GM18909 (cell line): ENCODE results near the gene ZBTB33.

Experiments used
- ATAC-seq: cut with Tn5 transposase; IDR thresholded peaks from one replicate; pipeline ENCODE4 v1.9.1; 2021; ENCODE audit warnings: mild to moderate bottlenecking; ENCODE audit not compliant: unreplicated experiment, poor library complexity

ZBTB33 gene

DNA sequence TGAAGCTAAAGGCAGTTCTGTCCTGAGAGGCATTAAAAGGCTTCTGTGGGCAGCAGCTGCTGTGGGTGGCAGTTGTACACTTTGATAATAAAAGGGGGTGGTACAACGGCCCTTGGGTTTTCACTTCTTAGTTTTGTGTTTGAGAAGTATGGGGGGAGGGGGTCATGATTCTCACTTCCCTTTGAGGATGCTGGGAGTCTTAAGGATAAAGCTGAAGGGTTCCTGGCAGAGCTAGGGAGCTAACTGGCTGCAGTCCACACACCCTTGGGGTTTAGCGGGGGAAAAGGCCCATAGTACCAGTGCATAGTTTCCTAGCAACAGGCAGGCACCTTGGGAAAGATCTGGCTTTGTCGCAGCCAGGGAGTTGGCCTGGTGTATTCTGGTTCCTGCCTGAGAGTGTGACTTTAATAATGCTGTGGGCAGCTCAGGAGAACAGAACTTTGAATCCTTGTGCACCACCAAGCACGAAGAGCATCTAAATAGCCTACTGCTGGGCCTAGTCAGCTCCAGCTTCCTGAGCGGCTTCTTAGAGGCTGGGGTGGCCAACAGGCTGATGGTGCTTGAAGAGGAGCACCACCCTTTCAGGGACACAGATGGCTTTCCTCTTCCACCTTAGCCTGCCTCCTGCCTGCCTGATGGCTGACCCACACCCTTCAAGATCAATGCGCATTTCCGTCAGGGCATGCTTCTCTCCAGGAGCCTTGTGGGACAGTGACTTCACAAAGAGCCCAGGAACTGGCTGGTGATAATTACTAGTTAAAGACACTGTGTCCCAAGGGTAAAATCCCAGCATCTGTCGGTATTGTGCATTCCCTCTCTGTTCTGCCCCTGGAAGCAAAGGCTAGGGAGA, 12.5 kb downstream of the ZBTB33 start:
- peak; percentile 62 for ATAC-seq

DNA sequence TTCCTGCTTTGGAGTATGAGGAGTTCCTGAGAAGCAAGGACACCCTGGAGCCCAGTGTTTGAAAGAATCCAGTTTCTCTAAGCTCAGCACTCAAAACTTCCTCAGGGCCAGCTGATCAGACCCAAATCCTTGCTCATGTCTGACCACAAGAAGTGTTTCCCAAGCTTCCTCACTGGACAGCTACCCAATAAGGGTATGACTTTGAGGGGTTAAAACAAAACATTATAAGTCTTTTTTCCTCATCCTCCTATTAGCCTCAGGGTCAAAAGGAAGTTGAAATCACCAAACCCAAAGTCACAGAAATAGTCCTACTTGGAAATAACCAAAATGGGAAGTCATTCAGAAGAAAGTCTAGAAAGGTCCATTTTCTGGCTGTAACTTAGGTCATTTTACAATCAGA, 13.7 kb downstream of the ZBTB33 start:
- ATAC-seq = no peak

- ATAC-seq = no peak
These were observed 18.9 kb downstream of the ZBTB33 start for GRCh38 chrX:120269373-120270035.

GRCh38 chrX:120270567-120270966, 20.0 kb downstream of the ZBTB33 start:
- no peak for ATAC-seq

- no peak for ATAC-seq
These were observed 20.6 kb downstream of the ZBTB33 start for GRCh38 chrX:120271218-120271617.

GRCh38 chrX:120274145-120274544, 23.5 kb downstream of the ZBTB33 start:
- no peak for ATAC-seq

DNA sequence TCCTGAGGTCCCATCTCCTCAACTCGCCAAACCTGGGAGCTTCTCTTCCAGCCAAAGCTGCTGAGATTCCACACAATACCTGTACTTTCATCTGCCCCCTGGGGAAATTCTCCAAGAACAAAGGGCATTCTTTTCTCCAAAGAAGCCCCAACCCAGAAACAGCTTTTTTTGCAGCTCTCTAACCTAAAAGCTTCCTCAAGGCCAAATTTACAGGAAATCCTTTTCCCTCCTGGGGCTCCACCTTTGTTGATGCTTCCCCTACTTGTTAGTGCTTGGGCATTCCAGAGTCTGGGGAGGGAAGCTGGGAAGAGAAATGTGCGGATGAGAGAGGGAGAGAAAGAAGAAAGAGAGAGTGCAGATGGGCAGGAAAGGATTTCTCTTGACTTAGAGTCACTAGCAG, 24.3 kb downstream of the ZBTB33 start:
- no peak for ATAC-seq

- ATAC-seq = no peak
These were observed 30.5 kb downstream of the ZBTB33 start for GRCh38 chrX:120281021-120281624.

DNA sequence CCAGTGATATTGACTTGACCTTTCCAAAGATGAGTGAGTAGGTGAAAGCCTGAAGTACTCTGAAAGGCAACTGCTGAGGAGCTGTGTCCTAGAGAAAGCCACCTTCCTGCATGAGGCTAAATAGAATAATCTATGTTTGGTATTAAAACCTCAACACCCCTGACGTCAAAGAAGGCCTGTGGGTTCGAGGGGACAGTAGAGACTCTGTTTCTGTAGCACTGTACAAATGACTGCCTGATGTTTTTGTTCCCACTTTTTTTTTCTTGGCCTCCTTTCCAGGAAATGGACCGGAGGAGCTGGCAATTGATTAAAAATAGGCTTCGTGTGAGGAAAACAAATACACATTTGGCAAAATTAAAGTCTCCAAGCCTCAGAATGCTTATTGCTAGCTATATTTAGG, 31.1 kb downstream of the ZBTB33 start:
- ATAC-seq = no peak

DNA sequence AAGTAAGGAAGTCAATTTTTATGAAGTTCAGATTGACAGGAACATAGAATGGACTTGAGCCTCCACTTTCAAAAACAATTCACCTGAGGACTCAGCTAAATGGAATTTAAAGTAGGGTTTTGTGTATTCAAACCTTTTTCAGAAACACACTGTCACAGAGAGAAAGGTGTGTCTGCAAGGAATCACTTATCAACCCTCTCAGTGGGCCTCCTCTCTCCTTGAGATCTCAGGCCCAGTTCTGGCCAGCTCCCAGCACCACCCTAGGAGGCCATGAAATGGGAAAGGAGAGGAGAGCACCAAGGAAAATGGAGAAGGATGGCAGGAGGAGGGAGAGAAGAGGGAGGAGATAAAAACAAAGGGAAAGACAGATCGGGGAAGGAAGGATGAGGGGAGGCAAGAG, 32.1 kb downstream of the ZBTB33 start:
- ATAC-seq = no peak

GRCh38 chrX:120286733-120287512, 36.3 kb downstream of the ZBTB33 start:
- peak; percentile 48 for ATAC-seq

- peak; percentile 57 for ATAC-seq
These were observed 37.0 kb downstream of the ZBTB33 start for GRCh38 chrX:120287513-120288112.

DNA sequence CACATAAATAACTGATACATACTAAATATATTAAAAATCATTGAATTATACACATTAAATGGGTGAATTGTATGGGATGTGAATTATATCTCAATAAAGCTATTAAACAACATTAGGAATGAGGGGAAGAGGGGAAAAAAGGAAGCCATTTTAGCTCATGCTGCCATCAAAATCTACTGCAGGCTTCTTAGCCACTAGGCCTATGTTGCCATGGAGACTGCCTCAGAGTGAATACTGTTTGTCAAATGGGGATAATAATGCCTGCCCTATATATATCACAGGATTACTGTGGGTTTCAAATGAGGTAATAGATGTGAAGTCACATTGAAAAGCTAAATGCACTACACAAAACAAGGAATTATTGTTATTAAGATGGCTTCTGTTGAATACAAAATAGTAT, 39.5 kb downstream of the ZBTB33 start:
- no peak for ATAC-seq

- ATAC-seq = no peak
These were observed 40.6 kb downstream of the ZBTB33 start for GRCh38 chrX:120291211-120291610.

DNA sequence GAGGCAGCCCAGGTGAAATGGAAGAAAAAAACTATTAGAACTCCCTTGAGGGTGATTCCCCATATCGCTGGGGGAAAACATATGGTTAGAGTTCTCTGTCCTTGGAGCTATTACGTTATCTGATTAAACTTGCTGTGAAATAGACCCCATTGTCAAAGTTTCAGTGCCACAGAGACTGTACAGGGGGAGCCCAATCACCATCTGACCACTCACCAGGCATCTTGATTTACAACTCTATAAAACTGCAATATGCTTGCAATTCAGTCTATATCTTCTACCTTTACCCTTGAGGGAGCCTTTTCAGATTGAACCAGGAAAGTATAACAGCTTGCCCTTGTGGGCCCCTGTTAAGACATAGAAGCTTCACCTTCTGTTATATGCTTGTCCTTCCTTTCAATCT, 42.4 kb downstream of the ZBTB33 start:
- no peak for ATAC-seq

DNA sequence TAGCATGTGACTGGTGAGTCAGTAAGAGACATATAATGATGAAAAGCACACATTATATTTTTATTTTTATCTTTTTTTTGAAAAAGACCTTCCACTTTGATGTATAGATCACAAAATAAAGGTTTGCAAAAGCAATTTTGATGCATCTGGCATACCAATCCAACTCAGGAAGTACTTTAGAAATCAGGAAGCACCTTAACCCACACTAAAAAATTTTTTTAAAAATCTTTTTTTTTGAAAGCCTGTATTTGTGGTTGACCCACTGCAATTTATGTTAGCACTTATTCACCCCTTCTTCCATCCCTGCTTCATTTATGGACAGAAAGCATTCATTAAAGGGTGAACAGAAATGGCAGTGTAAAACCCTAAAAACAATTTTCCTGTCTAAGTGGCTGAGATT, 44.0 kb downstream of the ZBTB33 start:
- no peak for ATAC-seq

- ATAC-seq = no peak
These were observed 47.3 kb downstream of the ZBTB33 start for GRCh38 chrX:120297923-120298322.

- no peak for ATAC-seq
These were observed 49.3 kb downstream of the ZBTB33 start for GRCh38 chrX:120299928-120300327.

- ATAC-seq = no peak
These were observed 50.9 kb downstream of the ZBTB33 start for GRCh38 chrX:120301497-120301896.

- no peak for ATAC-seq
These were observed 51.3 kb downstream of the ZBTB33 start for GRCh38 chrX:120301960-120302359.
